Left ventricle myocardium inferior (tissue), 1 donor: ENCODE data around the gene IL1A. TPM values are rescaled to one million over a fixed set of nuclear protein-coding genes. Genes with fewer than 3 reads are reported as not detected.

ENCODE experiments used
- DNase-seq: peaks from one replicate; pipeline ENCODE4 v3.0.0-alpha.2; 2020
- H3K27ac ChIP-seq: fragments of 200-600 bp; replicated peaks from 2 replicates; pipeline ENCODE4 v1.8.0; 2021
- H3K27me3 ChIP-seq: fragments of 200-600 bp; 2 replicates; pipeline ENCODE4 v1.8.0; 2021; ENCODE audit warnings: low read depth
- H3K36me3 ChIP-seq: fragments of 200-600 bp; 2 replicates; pipeline ENCODE4 v1.8.0; 2021
- H3K4me1 ChIP-seq: fragments of 200-600 bp; 2 replicates; pipeline ENCODE4 v1.8.0; 2021
- H3K4me3 ChIP-seq: fragments of 200-600 bp; 2 replicates; pipeline ENCODE4 v1.8.0; 2021; ENCODE audit warnings: mild to moderate bottlenecking, moderate library complexity
- H3K9me3 ChIP-seq: fragments of 200-600 bp; replicated peaks from 2 replicates; pipeline ENCODE4 v1.8.0; 2021
- CTCF ChIP-seq: fragments of 200-600 bp; IDR thresholded peaks from 2 replicates; pipeline ENCODE4 v1.8.0; 2021; ENCODE audit warnings: antibody characterized with exemption, mild to moderate bottlenecking, borderline replicate concordance
- intact Hi-C: fragments of 100-400 bp; cut with micrococcal nuclease; formaldehyde crosslinking; loops from one replicate; pipeline ENCODE4 v1.11.0; 2022
- total RNA-seq: library from RNA; stranded (reverse); fragmentation: NEBNext Ultra II Directional; extraction: Animal tissue kit (Norgen Biotek cat#: 25700); gene quantifications from one replicate; pipeline ENCODE4 v1.2.1, GENCODE V29; 2021
- donor health status: DM: no; HTN: yes; CAD: no; lungs with severe emphysema.

Gene IL1A
- total RNA-seq, 1 donor from 2014 or later: not detected

DNA sequence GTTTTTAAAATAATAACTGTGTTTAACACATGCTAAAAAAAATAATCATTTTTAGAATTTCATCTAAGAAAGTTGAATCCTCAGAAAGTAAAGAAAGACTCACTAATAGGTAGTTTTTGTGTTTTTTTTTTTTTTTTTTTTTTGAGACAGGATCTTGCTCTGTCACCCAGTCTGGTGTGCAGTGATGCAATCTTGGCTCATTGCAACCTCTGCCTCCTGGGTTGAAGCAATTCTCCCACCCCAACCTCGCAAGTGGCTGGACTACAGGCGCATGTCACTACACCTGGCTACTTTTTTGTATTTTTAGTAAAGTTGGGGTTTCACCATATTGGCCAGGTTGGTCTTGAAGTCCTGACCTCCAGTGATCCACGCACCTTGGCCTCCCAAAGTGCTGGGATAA, 27.0 kb downstream of the IL1A start:
- TF ChIP-seq CTCF: no peak
- Histone ChIP-seq H3K4me1 (no peaks in the 10 kb centered on the region), H3K36me3 (no peaks in the 10 kb centered on the region), H3K27ac (no peak overlapping the region), H3K9me3 (no peaks in the 10 kb centered on the region), H3K4me3 (no peak overlapping the region), H3K27me3 (peaks cover 5% of the 10 kb centered on the region)
- DNase-seq: no peak
- intact Hi-C loops: loop anchor here (10.0 kb wide), 1 partner anchor 128 kb away; no protein-coding TSS in a partner anchor

- no peak for DNase-seq
- Histone ChIP-seq H3K27ac (no peak overlapping the region), H3K4me3 (no peak overlapping the region), H3K36me3 (no peaks in the 10 kb centered on the region), H3K27me3 (peaks cover 5% of the 10 kb centered on the region), H3K9me3 (no peaks in the 10 kb centered on the region), H3K4me1 (no peaks in the 10 kb centered on the region)
- TF ChIP-seq CTCF: no peak
- intact Hi-C loops: loop anchor here (10.0 kb wide), 1 partner anchor 129 kb away; no protein-coding TSS in a partner anchor
Measured at GRCh38 chr2:112756207-112756606, 28.1 kb downstream of the IL1A start.

DNA sequence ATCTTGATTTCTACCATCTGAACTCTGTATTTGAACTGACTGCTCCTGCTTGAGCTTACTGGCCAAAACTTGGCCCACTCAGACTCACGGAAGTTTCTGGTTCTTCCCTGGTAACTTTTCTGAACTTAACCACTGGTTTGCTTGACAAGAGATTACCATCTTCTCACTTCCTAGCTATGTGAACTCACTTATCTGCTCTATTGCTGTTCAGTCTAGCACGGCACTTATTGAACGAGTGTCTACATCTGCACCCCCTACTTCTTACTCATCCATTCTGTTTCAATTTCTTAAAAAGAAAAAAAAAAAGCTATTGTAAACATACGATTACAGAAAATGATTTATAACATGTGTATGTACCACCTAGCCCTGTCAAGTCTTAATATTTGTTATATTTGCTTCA, 28.8 kb downstream of the IL1A start:
- H3K36me3 ChIP-seq: no peaks in the 10 kb centered on the region
- TF ChIP-seq CTCF: no peak
- H3K9me3 ChIP-seq: no peaks in the 10 kb centered on the region
- H3K4me3 ChIP-seq: no peak overlapping the region
- intact Hi-C loops: loop anchor here (10.0 kb wide), 1 partner anchor 129 kb away; no protein-coding TSS in a partner anchor
- no peaks in the 10 kb centered on the region for H3K4me1 ChIP-seq
- DNase-seq: no peak
- no peak overlapping the region for H3K27ac ChIP-seq
- H3K27me3 ChIP-seq: peaks cover 5% of the 10 kb centered on the region

- no peak overlapping the region for H3K27ac ChIP-seq
Measured at GRCh38 chr2:112754564-112754963, 29.7 kb downstream of the IL1A start.

DNA sequence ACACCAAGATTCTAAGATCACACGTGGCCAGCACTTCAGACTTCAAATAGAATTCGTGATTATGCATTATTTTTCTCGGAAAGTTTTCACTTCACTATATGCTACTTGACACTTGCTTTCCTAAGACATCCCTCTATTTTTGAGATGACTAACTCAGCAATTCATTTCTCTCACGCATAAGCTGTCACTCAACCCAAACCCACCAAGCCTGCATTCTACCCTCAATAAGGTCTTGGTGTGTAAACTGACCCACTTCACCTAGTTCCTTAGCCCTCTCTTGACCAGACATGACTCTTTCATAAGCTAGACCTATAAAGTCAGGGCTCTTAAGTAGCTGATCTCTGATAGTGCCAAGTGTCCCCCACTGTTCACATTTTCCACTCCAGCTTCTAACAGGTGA, 31.6 kb downstream of the IL1A start:
- intact Hi-C loops: loop anchor here (10.0 kb wide), 1 partner anchor 132 kb away; no protein-coding TSS in a partner anchor
- Histone ChIP-seq H3K4me3 (no peak overlapping the region), H3K9me3 (no peaks in the 10 kb centered on the region), H3K36me3 (no peaks in the 10 kb centered on the region), H3K27me3 (peaks cover 5% of the 10 kb centered on the region), H3K4me1 (no peaks in the 10 kb centered on the region), H3K27ac (no peak overlapping the region)
- no peak for DNase-seq
- TF ChIP-seq CTCF: no peak

More at GRCh38 chr2:112754564-112754963, 29.7 kb downstream of the IL1A start:
- TF ChIP-seq CTCF: no peak
- no peak for DNase-seq
- Histone ChIP-seq H3K27me3 (peaks cover 5% of the 10 kb centered on the region), H3K4me1 (no peaks in the 10 kb centered on the region), H3K36me3 (no peaks in the 10 kb centered on the region), H3K4me3 (no peak overlapping the region), H3K9me3 (no peaks in the 10 kb centered on the region)
- intact Hi-C loops: loop anchor here (10.0 kb wide), 1 partner anchor 130 kb away; no protein-coding TSS in a partner anchor
